H9 (cell line): ENCODE measurements around the gene AIG1. TPM values are rescaled to one million over a fixed set of nuclear protein-coding genes. Genes with fewer than 3 reads are reported as not detected.

Source experiments
- DNase-seq: peaks from one replicate; pipeline ENCODE4 v3.0.0-alpha.2; 2017
- H2AFZ ChIP-seq: one replicate; pipeline ENCODE4 v1.6.1; 2013; ENCODE audit warnings: mild to moderate bottlenecking, low read length, control low read depth, moderate library complexity
- H2AK5ac ChIP-seq: 2 replicates; pipeline ENCODE4 v1.6.1; 2013; ENCODE audit warnings: low read length, control low read depth, mixed read lengths; ENCODE audit not compliant: insufficient read length
- H2BK120ac ChIP-seq: one replicate; pipeline ENCODE4 v1.6.1; 2013; ENCODE audit warnings: low read depth, mild to moderate bottlenecking, low read length, control low read depth, inconsistent platforms; ENCODE audit not compliant: poor library complexity, severe bottlenecking
- H2BK12ac ChIP-seq: 2 replicates; pipeline ENCODE4 v1.6.1; 2013; ENCODE audit warnings: low read length, control low read depth, mixed read lengths, low read depth; ENCODE audit not compliant: insufficient read length
- H2BK15ac ChIP-seq: 2 replicates; pipeline ENCODE4 v1.6.1; 2013; ENCODE audit warnings: low read depth, low read length, control low read depth
- H2BK20ac ChIP-seq: one replicate; pipeline ENCODE4 v1.6.1; 2013; ENCODE audit warnings: low read depth, mild to moderate bottlenecking, low read length, control low read depth, inconsistent platforms; ENCODE audit not compliant: poor library complexity, severe bottlenecking
- H2BK5ac ChIP-seq: 2 replicates; pipeline ENCODE4 v1.6.1; 2013; ENCODE audit warnings: low read length, control low read depth, mixed read lengths; ENCODE audit not compliant: insufficient read length
- H3K14ac ChIP-seq: 2 replicates; pipeline ENCODE4 v1.6.1; 2013; ENCODE audit warnings: low read length, control low read depth; ENCODE audit not compliant: insufficient read depth
- H3K18ac ChIP-seq: 2 replicates; pipeline ENCODE4 v1.6.1; 2013; ENCODE audit warnings: low read depth, mild to moderate bottlenecking, mixed read lengths, low read length, control low read depth; ENCODE audit not compliant: insufficient read length
- H3K23ac ChIP-seq: 2 replicates; pipeline ENCODE4 v1.6.1; 2013; ENCODE audit warnings: low read length, control low read depth, mixed read lengths, low read depth; ENCODE audit not compliant: insufficient read length
- H3K23me2 ChIP-seq: 2 replicates; pipeline ENCODE4 v1.6.1; 2013; ENCODE audit warnings: low read depth, mild to moderate bottlenecking, mixed read lengths, low read length, control low read depth; ENCODE audit not compliant: insufficient read length, poor library complexity, severe bottlenecking
- H3K27ac ChIP-seq: 2 replicates; pipeline ENCODE4 v1.5.1; 2013; ENCODE audit warnings: low read length, control low read depth, mixed read lengths, low read depth; ENCODE audit not compliant: insufficient read length
- H3K27me3 ChIP-seq: 2 replicates; pipeline ENCODE4 v1.6.1; 2013; ENCODE audit warnings: low read length, control low read depth, inconsistent platforms; ENCODE audit not compliant: insufficient read depth
- H3K4ac ChIP-seq: 2 replicates; pipeline ENCODE4 v1.6.1; 2013; ENCODE audit warnings: low read depth, mild to moderate bottlenecking, control low read depth, inconsistent platforms, low read length, moderate library complexity
- H3K4me1 ChIP-seq: 2 replicates; pipeline ENCODE4 v1.6.1; 2013; ENCODE audit warnings: low read length, control low read depth, inconsistent platforms; ENCODE audit not compliant: insufficient read depth
- H3K4me2 ChIP-seq: 2 replicates; pipeline ENCODE4 v1.6.1; 2013; ENCODE audit warnings: low read length, control low read depth, mixed read lengths; ENCODE audit not compliant: insufficient read length, insufficient read depth
- H3K56ac ChIP-seq: 2 replicates; pipeline ENCODE4 v1.6.1; 2013; ENCODE audit warnings: low read depth, mild to moderate bottlenecking, mixed read lengths, low read length, control low read depth; ENCODE audit not compliant: insufficient read length
- H3K79me1 ChIP-seq: 2 replicates; pipeline ENCODE4 v1.6.1; 2013; ENCODE audit warnings: low read depth, mild to moderate bottlenecking, moderate library complexity, low read length, control low read depth, inconsistent platforms; ENCODE audit not compliant: insufficient read depth, poor library complexity, severe bottlenecking
- H3K79me2 ChIP-seq: 2 replicates; pipeline ENCODE4 v1.6.1; 2013; ENCODE audit warnings: low read length, control low read depth, inconsistent platforms; ENCODE audit not compliant: insufficient read depth
- H3K9ac ChIP-seq: 2 replicates; pipeline ENCODE4 v1.6.1; 2013; ENCODE audit warnings: low read length, control low read depth, mixed read lengths; ENCODE audit not compliant: insufficient read length; ENCODE audit errors: extremely low read depth
- H3K9me3 ChIP-seq: one replicate; pipeline ENCODE4 v1.6.1; 2013; ENCODE audit warnings: low read depth, low read length, inconsistent platforms; ENCODE audit not compliant: control insufficient read depth
- H3T11ph ChIP-seq: one replicate; pipeline ENCODE4 v1.6.1; 2013; ENCODE audit warnings: mild to moderate bottlenecking, low read length, control low read depth, inconsistent platforms
- H4K20me1 ChIP-seq: one replicate; pipeline ENCODE4 v1.6.1; 2013; ENCODE audit not compliant: control insufficient read depth, insufficient read length, insufficient read depth
- H4K5ac ChIP-seq: 2 replicates; pipeline ENCODE4 v1.6.1; 2013; ENCODE audit warnings: low read depth, mild to moderate bottlenecking, mixed read lengths, low read length, control low read depth; ENCODE audit not compliant: insufficient read length
- H4K8ac ChIP-seq: replicated peaks from 2 replicates; pipeline ENCODE4 v1.6.1; 2013; ENCODE audit warnings: low read length, control low read depth, mixed read lengths, low read depth; ENCODE audit not compliant: insufficient read length
- H4K91ac ChIP-seq: 2 replicates; pipeline ENCODE4 v1.6.1; 2013; ENCODE audit warnings: low read depth, mild to moderate bottlenecking, moderate library complexity, mixed read lengths, low read length, control low read depth; ENCODE audit not compliant: insufficient read length
- H3K27ac Mint-ChIP-seq, 3 experiments: 2 replicates in 2 of 3; 3 replicates in 1 of 3; pipeline ENCODE4 v1.8.0; 2020 to 2021; ENCODE audit warnings: mixed read lengths in 3 of 3, mild to moderate bottlenecking in 1 of 3, moderate library complexity in 1 of 3
- H3K27me3 Mint-ChIP-seq: 2 replicates; pipeline ENCODE4 v1.8.0; 2021; ENCODE audit warnings: low read depth, mild to moderate bottlenecking, moderate library complexity, mixed read lengths
- H3K36me3 Mint-ChIP-seq, 3 experiments: 2 replicates in 2 of 3; 3 replicates in 1 of 3; pipeline ENCODE4 v1.8.0; 2020 to 2021; ENCODE audit warnings: low read depth in 3 of 3, mixed read lengths in 3 of 3; ENCODE audit not compliant: insufficient read depth in 1 of 3
- H3K4me1 Mint-ChIP-seq, 2 experiments: 2 replicates each; pipeline ENCODE4 v1.8.0; 2020; ENCODE audit warnings: mixed read lengths in 2 of 2
- H3K4me3 Mint-ChIP-seq, 2 experiments: 2 replicates in 1 of 2; 3 replicates in 1 of 2; pipeline ENCODE4 v1.8.0; 2020 to 2021; ENCODE audit warnings: mild to moderate bottlenecking in 2 of 2, mixed read lengths in 2 of 2, moderate library complexity in 1 of 2
- H3K9me3 Mint-ChIP-seq, 2 experiments: 2 replicates in 1 of 2; 3 replicates in 1 of 2; pipeline ENCODE4 v1.8.0; 2020; ENCODE audit warnings: mild to moderate bottlenecking in 2 of 2, mixed read lengths in 2 of 2, moderate library complexity in 1 of 2
- WGBS: extraction: QIAGEN DNeasy Blood & Tissue Kit; methylation state at CpG from one replicate; pipeline ENCODE4 v1.1.7; 2013; ENCODE audit warnings: missing lambda C conversion rate, low lambda C conversion rate, mixed read lengths; ENCODE audit not compliant: insufficient read length; ENCODE audit errors: extremely low coverage; 5-methylcytosine and 5-hydroxymethylcytosine counted together
- total RNA-seq: library from RNA; stranded (reverse); gene quantifications from 2 replicates; pipeline ENCODE4 v1.2.1, GENCODE V29; 2021
- TF ChIP-seq, protein P1 (sequence below): fragments of 200-600 bp; sonication (generic); conservative IDR thresholded peaks from 3 replicates; pipeline ENCODE4 v1.8.0; 2021; ENCODE audit warnings: antibody characterized with exemption, mild to moderate bottlenecking

AIG1 gene
- total RNA-seq, 1 experiment from 2014 or later = 44.6 TPM

DNA sequence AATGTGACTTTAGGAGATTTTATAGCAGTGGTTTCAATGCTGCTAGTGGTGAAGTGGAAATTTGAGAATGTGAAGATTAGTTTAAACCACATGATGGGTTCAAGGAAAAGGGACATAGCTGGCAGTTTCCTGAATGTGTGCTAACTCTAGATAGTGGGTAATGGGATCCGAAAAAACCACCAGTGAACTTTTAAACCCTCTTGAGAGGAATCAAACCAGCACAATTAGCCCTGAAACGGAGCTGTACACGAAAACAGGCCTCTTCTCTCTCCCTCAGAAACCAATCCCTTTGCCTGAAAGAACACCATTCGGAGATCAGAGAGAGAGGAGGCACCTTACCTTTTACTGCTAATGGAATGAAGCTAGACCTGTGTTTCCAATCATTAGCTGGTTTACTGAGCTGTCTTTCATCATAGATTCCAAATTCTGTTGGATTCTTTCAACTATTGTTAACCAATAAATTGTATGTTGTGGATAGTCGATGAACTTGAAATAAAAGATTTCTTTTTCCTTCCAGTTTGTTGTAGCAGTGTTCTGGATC is 103.9 kb downstream of the AIG1 start:
- H3K9ac ChIP-seq = no peak overlapping the region
- H2BK15ac ChIP-seq = no peak overlapping the region
- no peak overlapping the region for H4K91ac ChIP-seq
- H3K23ac ChIP-seq = no peak overlapping the region
- H3K56ac ChIP-seq = no peak overlapping the region
- no CpG with 5 or more reads among the region's 5 CpGs for WGBS
- H4K5ac ChIP-seq = no peak overlapping the region
- H4K20me1 ChIP-seq = no peaks in the 10 kb centered on the region
- no peak overlapping the region for H2BK12ac ChIP-seq
- H3K4me2 ChIP-seq = no peak overlapping the region
- no peak overlapping the region for H3K27ac Mint-ChIP-seq
- H3K79me2 ChIP-seq = no peaks in the 10 kb centered on the region
- no peak overlapping the region for H4K8ac ChIP-seq
- H2AFZ ChIP-seq = no peak overlapping the region
- H3K27ac ChIP-seq = no peak overlapping the region
- no peak overlapping the region for H3K4me3 Mint-ChIP-seq
- no peak overlapping the region for H2BK5ac ChIP-seq
- H3K27me3 Mint-ChIP-seq = no peaks in the 10 kb centered on the region
- H2AK5ac ChIP-seq = no peak overlapping the region
- H3K4me1 ChIP-seq = peaks cover 3% of the 10 kb centered on the region; the same call in 1 of the 2 replicates
- H3K14ac ChIP-seq = no peak overlapping the region
- no peak overlapping the region for H3T11ph ChIP-seq
- H2BK120ac ChIP-seq = no peak overlapping the region
- H3K18ac ChIP-seq = no peak overlapping the region
- H3K27me3 ChIP-seq = no peaks in the 10 kb centered on the region
- H3K4me1 Mint-ChIP-seq = peaks cover 8 to 14% of the 10 kb centered on the region in 2 experiments
- no peak overlapping the region for H2BK20ac ChIP-seq
- H3K4ac ChIP-seq = no peak overlapping the region
- no peak for DNase-seq
- H3K9me3 ChIP-seq = no peaks in the 10 kb centered on the region
- no peaks in the 10 kb centered on the region for H3K9me3 Mint-ChIP-seq
- no peaks in the 10 kb centered on the region for H3K23me2 ChIP-seq
- no peaks in the 10 kb centered on the region for H3K79me1 ChIP-seq
- no peaks in the 10 kb centered on the region; a peak in 1 of 7 replicates for H3K36me3 Mint-ChIP-seq
- TF ChIP-seq, protein P1, sequence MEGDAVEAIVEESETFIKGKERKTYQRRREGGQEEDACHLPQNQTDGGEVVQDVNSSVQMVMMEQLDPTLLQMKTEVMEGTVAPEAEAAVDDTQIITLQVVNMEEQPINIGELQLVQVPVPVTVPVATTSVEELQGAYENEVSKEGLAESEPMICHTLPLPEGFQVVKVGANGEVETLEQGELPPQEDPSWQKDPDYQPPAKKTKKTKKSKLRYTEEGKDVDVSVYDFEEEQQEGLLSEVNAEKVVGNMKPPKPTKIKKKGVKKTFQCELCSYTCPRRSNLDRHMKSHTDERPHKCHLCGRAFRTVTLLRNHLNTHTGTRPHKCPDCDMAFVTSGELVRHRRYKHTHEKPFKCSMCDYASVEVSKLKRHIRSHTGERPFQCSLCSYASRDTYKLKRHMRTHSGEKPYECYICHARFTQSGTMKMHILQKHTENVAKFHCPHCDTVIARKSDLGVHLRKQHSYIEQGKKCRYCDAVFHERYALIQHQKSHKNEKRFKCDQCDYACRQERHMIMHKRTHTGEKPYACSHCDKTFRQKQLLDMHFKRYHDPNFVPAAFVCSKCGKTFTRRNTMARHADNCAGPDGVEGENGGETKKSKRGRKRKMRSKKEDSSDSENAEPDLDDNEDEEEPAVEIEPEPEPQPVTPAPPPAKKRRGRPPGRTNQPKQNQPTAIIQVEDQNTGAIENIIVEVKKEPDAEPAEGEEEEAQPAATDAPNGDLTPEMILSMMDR = no peak
